Omental fat pad (tissue), 4 donors: ENCODE results near the gene LMBR1. TPM values are rescaled to one million over a fixed set of nuclear protein-coding genes. Genes with fewer than 3 reads are reported as not detected.

Source experiments
- ATAC-seq: fragments of 150-250 bp; one replicate; pipeline ENCODE4 v1.9.1; 2016; ENCODE audit warnings: mild to moderate bottlenecking, moderate library complexity; ENCODE audit not compliant: low FRiP score
- DNase-seq: peaks from one replicate; pipeline ENCODE4 v3.0.0-alpha.2; 2019; ENCODE audit warnings: low spot score
- small RNA-seq: library from RNA; depleted of rRNA; stranded (forward); fragments of <200 nt; gene quantifications from one replicate; pipeline ENCODE3, GENCODE V24; 2016
- total RNA-seq, 4 donors: library from RNA; depleted of rRNA; stranded (reverse); fragments of >200 nt; gene quantifications; one replicate each; pipeline ENCODE4 v1.1.0, GENCODE V29; 2016
- TF ChIP-seq, protein P1 (sequence below), 3 donors: fragments of 450-650 bp; IDR thresholded peaks; one replicate each; pipeline ENCODE4 v1.5.1; 2016 to 2017; ENCODE audit warnings: antibody characterized with exemption in 3 of 3, mild to moderate bottlenecking in 3 of 3, moderate library complexity in 2 of 3

Gene LMBR1
- total RNA-seq, 4 donors from 2014 or later, result 50.1 to 93.5 (median 59.8) TPM

DNA sequence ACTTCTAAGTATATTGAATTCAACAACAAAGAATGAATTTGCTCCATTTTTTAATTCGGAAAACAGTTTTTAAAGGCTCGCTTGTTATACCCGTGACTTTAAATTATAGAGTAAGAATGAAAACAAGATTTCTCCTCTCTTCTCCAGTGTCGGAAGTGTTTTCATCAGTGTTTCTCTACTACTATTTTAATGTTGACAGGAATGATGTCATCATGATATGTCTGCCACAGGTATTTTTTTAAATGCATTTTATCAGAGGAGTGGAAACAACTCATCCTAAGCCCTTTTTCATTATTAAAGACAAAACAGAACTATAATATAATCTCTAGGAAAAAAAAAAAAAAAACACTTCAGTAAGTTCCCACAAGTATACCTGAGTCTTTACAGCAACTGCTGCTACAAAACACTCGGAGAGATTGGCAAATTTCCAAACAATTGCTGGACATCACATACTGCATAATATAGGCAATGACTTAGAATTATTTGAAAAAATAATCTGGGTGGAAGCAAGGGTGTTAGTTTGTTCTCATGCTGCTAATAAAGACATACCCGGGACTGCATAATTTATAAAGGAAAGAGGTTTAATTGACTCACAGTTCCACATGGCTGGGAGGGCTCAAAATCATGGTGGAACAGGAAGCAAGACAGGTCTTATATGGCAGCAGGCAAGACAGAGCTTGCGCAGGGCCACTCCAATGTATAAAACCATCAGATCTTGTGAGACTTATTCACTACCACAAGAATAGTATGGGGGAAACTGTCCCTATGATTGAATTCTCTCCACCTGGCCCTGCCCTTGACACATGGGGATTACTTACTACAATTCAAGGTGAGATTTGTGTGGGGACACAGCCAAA, 257.2 kb downstream of the LMBR1 start:
- TF ChIP-seq, protein P1, sequence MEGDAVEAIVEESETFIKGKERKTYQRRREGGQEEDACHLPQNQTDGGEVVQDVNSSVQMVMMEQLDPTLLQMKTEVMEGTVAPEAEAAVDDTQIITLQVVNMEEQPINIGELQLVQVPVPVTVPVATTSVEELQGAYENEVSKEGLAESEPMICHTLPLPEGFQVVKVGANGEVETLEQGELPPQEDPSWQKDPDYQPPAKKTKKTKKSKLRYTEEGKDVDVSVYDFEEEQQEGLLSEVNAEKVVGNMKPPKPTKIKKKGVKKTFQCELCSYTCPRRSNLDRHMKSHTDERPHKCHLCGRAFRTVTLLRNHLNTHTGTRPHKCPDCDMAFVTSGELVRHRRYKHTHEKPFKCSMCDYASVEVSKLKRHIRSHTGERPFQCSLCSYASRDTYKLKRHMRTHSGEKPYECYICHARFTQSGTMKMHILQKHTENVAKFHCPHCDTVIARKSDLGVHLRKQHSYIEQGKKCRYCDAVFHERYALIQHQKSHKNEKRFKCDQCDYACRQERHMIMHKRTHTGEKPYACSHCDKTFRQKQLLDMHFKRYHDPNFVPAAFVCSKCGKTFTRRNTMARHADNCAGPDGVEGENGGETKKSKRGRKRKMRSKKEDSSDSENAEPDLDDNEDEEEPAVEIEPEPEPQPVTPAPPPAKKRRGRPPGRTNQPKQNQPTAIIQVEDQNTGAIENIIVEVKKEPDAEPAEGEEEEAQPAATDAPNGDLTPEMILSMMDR (IDR thresholded peaks at IDR 0.05), result no peak
- DNase-seq, result no peak
- ATAC-seq, result no peak

DNA sequence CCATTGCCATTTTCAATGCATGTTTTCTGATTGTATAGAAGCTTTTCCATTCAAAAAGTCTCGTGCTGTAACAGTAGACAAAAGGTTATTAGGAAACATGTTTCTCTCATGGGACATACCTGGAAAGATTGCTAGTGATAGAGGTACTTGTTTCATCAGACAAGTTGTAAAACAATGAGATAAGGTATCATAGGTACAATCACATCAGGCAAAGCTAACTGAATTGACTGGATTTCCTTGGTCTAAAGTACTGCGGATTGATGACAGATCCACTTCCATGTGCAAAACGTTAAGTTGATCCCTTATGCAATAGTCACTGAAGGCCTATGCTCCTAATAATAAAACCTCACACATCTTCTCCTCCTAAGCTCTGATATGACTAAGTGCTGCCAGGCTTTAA, 258.9 kb downstream of the LMBR1 start:
- no peak for ATAC-seq

DNA sequence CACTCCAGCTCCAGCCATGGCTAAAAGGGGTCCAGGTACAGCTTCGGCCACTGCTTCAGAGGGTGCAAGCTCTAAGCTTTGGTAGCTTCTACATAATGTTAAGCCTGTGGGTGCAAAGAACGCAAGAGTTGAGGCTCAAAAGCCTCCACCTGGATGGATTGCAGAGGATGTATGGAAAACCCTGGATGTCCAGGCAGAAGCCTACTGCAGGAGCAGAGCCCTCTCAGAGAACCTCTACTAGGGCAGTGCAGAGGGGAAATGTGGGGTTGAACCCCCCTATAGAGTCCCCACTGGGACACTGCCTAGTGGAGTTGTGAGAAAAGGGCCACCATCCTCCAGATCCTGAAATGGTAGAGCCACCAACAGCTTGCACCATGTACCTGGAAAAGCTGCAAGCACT, 263.1 kb downstream of the LMBR1 start:
- TF ChIP-seq, protein P1 (IDR thresholded peaks at IDR 0.05), result no peak
- no peak for DNase-seq
- ATAC-seq, result no peak

More for the DNA sequence above, 258.9 kb downstream of the LMBR1 start:
- no peak for DNase-seq
- TF ChIP-seq, protein P1 (IDR thresholded peaks at IDR 0.05), result no peak

DNA sequence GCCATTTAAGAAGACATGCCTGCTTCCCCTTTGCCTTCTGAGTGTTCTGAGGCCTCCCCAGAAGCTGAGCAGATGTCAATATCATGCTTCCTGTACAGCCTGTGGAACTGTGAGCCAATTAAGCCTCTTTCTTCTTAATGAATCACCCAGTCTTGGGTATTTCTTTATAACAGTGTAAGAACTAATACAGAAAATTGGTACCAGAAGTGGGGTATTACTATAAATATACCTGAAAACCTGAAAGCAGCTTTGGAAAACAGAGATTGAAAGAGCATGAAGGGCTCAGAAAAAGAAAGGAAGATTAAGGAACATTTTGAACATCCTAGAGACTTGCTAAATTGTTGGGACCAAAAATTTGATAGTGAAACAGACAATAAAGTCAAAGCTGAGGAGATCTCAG, 264.4 kb downstream of the LMBR1 start:
- ATAC-seq, result no peak
- TF ChIP-seq, protein P1 (IDR thresholded peaks at IDR 0.05), result no peak
- no peak for DNase-seq

Small RNAs within 50 kb of the gene (small RNA-seq; reads per million reads assigned to genes)
- not detected for gene RNU4-31P

Other genes with a start within 250 kb of the LMBR1 start
- 10 to 100 TPM; 16.0 to 47.1 (median 19.7) TPM for gene NOM1, start 56.5 kb upstream of the LMBR1 start, total RNA-seq
- gene MNX1, start 117.5 kb upstream of the LMBR1 start, total RNA-seq, result not detected
- 100 to 1,000 TPM in 1 of 4 donors, 10 to 100 TPM in 3; 65.9 to 104 (median 78.3) TPM for gene UBE3C, start 245.7 kb upstream of the LMBR1 start, total RNA-seq